GM19463 (cell line): Measurements from ENCODE around the gene SCN9A.
"Not testable (repeated sequence)": the region's sequence is repeated elsewhere in the genome, so short reads cannot be mapped to it uniquely, and the experiment has no call there.

Source experiments
- ATAC-seq: cut with Tn5 transposase; IDR thresholded peaks from one replicate; pipeline ENCODE4 v1.9.1; 2021; ENCODE audit warnings: mild to moderate bottlenecking, moderate library complexity; ENCODE audit not compliant: unreplicated experiment

The SCN9A gene

DNA sequence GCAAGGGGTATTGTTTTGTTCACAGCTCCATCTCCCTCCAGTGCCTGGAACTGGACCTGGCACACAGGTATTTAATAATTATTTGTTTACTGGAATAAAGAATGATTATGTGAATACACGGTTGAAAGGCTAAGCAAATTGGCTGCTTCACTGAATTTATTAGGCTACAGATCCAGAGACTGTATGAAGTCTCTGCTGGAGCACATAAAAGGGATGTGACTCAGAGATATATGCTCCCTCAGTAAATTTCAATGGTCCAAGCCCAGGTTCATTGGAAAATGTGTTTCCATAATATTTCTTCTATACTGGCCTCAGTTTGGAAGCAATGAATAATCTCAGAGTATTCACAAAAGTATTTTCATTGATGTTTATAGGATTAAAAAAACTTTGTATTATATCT lies 126.4 kb downstream of the SCN9A start:
- no peak for ATAC-seq

DNA sequence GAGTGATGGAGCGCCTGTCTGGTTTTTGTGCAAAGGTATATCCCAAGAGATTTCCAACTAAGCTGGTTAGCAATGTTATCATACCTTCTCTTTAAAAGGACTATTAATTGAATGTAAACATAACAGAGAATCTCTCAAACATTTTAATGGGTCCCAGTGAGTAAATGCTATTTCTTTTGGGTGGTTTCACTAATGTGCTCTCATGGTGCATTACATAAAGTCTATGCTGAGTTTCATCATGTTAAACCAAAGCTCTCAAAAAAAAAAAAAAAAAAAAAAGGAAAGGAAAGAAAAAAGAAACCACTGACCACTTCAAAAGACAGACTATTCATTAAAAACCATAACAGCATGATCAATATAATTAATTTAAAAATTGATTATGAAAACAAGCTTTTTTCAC lies 128.8 kb downstream of the SCN9A start:
- ATAC-seq, result no peak

DNA sequence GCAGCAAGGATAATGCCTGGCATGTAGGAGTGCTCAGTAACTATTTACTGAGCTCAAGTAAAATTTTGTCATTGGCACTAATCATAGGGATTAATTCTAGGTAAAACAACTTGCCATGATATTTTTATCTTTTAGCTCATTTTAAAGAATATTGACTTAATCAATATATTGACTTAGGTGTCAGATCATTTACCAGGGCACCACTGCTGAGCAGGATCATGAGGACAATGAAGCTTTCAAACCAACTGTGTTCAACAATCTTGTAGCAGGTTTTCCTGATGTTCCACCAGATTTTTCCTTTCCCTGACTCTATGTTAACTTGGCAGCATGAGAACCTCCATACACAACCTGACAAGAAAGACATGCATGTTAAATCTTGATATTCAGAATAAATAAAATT lies 133.4 kb downstream of the SCN9A start:
- no peak for ATAC-seq

DNA sequence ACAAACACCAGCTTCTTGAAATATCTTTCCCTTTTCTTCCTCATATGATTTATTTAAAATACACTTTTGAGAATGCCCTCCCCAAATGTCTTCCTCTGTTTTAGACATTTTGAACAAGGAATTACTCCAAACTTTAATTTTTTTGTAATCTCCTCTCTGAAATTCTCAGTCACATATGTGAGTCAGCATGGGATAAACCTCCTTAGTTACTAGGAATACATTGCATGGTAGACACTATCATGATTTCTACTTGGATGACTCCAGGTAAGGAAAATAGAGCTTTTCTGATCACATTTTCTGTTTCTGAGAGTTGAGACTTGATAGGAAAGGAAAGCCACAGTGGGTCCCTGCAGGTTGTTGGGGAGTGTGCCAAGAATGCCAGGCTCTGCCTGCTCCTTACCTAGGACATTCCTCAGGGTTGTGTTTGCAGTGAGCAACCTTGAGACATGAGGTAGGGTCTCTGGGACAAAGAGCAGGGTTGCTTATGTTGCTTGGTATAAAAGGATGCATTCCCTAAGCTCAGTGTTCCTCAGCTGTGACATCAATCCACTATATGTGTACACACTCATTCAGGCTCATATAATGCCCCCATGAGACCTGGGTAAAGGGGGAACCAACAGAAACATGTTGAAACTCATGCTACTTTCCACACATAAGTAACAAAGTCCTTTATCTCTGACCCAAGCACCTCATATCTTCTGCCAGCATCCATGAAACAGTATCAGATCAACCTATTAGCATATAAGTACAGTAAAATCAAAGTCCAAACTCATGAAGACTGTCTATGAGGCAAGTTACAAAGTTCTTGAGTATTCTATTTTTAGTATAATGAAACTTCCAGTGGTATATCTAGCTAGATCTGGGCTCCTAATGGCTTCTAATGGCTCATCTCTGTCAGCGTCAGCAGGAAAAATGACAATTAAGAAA lies 135.1 kb downstream of the SCN9A start:
- no peak for ATAC-seq

DNA sequence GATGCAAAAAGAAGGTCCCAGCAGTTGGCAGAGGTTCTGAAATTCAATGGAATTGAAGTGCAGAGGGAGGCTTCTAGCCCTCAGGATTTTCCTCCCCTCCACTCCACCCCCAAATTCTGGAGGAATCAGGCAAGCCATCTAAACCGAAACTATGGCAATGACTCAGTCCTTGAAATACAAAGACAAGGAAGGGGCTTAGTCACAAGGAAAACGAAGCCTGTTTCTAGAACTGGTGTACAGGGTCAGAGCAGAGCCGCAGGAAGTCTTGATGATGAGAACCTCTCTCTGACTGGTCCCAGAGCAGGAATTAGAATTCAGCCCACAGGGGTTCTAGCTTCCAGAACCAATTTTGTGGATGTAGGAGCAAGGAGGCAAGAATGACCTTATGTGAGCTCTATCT lies 136.2 kb downstream of the SCN9A start:
- ATAC-seq, result no peak

DNA sequence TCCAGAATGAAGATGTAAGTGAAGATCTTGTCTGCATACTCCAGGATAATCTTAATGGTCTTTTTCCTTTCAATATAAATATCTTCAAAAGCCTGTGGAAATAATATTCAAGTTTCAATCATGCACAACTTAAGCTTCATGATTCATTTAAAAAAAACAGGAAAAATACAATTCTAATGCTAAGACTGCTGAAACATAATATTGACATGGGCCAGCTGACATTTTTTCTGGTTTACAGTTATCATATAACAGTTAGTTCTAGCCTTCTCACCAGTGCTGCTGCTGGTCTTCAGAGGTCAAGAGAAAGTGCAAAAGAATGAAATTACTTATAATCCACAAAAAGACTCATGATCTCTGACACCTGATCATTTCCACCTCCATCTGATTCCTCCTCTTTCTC lies 137.6 kb downstream of the SCN9A start:
- no peak for ATAC-seq

DNA sequence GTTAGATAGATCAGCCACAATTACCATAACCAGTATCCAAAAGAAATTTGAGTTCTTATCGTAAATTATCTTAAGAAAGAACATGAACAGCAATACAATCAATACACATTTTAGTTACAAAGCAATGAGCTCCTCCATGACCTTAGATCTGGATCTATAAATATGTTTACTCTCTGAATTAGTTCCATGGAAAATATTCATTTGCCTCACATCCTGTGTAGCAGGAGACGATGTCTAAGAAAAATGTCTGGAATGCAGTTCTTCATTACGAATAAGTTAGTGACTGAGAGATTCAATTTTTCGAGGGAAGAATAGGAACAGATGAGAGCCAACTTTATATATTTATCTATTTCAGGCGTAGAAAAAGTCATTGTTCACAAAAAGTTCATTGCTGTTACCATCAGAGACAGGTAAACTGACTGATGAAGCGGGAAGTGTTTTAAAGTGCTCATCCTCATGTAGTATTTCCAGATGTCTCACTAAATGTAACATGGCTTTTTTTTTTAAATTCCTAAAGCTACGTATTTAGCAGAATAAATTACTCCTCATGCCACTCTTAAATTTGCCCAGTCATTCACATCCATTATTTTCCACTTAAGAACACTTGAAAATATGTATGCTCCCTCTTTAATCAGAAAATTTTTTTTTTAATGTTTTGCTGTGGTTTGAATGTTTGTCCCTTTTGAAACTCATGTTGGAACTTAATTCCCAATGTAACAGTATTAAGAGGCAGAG lies 141.5 kb downstream of the SCN9A start:
- no peak for ATAC-seq

DNA sequence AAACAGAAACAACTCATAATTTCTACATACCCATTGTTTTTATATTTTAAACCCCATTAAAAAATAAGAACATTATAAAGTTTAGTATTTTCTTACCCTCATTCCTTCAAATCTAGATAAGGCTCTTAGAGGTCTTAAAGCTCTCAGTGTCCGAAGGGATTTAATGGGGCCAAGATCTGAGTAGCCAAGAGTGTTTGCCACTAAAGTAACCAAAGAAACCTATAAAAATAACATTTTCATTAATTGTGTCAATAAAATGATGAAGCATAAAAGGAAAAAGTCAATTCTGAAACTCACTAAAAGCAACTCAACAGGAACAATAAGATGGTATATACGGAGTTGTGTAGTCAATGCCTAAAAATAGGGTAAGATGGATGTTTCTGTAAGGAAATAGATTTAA lies 142.5 kb downstream of the SCN9A start:
- no peak for ATAC-seq

DNA sequence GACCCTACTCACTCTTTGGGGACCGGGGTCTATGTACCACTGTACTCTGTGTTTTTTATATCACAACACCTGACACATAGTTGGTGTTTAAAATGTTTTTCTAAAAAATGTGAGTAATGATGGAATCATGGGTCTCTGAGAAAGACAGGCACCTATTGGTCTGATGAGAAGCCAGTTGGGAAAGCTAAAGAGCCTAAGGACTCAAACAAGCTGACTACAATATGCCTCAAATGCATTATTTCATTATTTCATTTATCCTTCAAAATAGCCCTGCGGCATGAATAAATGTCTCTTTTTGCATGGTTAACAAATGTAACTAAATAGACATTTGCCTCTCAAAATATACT lies 145.0 kb downstream of the SCN9A start:
- no peak for ATAC-seq

DNA sequence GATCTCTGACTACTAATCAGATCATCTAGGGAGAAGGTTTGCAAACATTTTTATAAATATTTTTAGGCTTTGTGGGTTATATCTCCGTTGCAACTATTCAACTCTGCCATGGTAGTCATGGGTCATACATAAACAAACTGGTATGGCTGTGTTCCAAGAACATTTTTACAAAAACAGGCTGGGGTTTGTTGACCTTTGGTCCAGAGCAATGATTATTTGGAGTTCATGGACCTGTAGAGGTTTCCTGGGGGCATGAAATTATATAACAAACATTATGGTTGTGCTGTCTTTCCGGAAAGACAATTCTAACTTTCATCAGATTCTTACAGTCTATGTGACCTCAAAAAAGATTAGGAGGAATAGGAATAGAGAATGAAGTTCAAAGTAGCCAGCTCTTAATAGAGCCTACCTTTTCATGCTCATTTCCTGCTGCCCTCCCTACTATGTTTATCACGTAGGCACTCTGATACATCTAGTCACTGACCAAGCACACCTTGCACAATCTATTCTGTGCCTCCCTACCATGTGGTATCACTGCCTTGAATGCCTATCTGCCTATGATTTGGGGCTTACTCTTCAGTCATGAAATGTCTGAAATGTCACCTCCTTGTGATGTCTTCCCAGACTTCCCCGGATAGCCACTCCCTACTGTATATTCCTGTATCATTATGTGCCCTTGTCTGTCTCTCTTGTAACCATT lies 145.6 kb downstream of the SCN9A start:
- no peak for ATAC-seq

DNA sequence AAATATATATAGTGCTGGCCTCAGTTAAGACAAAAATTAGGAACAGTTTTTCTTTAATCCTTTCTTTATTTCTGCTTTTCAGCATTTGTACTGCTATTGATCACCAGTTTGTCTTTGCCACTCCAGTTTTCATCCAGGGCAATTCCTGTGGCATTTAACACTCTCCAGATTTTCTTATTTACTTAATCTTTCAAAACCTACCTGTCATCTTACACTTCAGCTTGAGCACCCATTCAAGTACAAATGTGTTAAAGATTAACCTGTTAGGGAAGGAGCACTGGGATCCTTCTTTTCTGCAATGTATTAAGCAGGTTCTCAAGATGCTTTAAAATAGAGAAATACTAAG lies 146.1 kb downstream of the SCN9A start:
- ATAC-seq, result no peak

DNA sequence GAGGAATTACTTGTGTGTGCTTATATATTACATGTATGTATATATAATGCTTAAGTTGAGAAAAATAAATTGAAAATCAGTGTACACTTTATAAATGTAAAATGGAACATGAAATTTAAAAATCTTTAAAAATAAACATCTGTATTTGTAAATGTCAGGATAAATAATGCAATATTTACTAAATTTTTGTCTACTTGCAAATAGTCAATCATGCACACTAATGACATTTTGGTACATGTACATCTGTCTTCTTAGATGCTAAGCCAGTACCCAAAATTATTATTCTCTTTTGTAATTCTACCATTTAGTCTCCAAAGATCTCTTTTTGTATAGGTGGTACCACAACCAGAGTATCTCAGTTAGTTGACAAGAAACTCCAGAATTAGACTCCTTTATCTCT lies 151.5 kb downstream of the SCN9A start:
- no peak for ATAC-seq

DNA sequence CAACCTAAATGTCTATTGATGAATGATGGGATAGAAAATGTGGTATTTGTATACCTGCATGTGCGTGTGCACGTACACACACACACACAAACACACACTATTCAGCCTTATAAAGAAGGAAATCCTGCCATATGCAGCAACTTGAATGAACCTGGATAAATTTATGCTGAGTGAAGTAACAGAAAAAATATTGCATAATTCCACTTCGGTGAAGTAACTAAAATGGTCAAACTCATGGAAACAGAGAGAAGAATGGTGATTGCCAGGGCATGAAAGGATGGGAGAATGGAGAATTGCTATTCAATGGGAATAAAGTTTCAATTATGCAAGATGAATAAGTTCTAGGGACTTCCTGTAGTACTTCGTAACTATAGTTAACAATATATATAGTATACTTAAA lies 152.4 kb downstream of the SCN9A start:
- no peak for ATAC-seq

DNA sequence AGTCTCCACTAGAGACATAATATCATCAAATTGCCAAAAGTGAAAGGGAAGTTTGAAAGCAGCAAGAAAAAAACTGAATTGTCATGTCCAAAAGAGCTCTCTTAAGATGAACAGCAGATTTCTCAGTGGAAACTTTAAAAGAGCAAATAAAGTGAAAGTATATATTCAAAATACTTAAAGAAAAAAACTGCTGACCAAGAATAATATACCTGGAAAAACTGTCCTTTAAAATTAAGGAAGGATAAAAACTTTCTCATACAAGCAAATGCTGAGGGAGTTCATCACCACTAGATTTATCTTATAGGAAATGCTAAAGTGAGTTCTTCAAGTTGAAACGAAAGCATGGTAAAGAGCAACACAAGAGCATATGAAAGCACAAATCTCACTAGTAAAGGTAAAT lies 164.7 kb downstream of the SCN9A start:
- ATAC-seq, result no peak

DNA sequence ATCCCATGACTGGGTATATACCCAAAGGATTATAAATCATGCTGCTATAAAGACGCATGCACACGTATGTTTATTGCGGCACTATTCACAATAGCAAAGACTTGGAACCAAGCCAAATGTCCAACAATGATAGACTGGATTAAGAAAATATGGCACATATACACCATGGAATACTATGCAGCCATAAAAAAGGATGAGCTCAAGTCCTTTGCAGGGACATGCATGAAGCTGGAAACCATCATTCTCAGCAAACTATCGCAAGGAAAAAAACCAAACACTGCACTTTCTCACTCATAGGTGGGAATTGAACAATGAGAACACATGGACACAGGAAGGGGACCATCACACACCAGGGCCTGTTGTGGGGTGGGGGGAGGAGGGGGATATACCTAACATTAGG lies 165.8 kb downstream of the SCN9A start:
- not testable (repeated sequence) for ATAC-seq

DNA sequence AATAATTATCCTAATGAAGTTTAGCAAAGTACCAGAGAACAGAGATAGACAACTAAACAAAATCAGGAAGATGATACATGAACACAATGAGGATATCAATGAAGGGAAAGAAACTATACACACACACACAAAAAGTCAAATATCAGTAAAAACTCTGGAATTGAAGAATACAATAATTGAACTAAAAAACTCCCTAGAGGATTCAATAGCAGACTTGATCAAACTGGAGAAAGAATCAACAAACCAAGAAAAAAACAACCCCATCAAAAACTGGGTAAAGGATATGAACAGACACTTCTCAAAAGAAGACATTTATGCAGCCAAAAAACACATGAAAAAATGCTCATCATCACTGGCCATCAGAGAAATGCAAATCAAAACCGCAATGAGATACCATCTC lies 166.4 kb downstream of the SCN9A start:
- not testable (repeated sequence) for ATAC-seq

DNA sequence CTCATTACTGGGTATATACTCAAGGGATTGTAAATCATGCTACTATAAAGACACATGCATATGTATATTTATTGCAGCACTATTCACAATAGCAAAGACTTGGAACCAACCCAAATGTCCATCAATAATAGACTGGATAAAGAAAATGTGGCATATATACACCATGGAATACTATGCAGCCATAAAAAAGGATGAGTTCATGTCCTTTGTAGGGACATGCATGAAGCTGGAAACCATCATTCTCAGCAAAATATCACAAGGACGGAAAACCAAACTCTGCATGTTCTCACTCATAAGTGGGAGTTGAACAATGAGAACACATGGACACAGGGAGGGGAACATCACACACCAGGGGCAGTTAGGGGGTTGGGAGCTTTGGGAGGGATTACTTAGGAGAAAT lies 169.6 kb downstream of the SCN9A start:
- not testable (repeated sequence) for ATAC-seq

DNA sequence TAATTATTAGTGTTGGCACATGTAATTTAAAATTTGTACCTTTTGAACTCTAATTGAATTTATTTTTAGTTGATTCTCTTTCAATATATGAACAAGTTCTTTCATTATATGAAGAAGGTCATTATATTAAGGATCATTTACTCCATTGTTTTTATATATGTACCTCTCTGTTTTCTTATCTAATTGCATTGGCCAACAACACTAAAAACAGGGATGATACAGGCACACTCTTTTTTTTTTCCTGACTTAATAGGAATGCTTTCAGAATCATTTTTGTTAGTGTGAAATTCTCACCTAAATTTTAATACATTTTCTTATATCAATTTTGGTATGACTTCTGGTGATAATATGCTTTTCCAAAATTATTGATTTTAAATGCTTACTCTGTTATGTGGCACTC lies 173.0 kb downstream of the SCN9A start:
- ATAC-seq, result no peak

DNA sequence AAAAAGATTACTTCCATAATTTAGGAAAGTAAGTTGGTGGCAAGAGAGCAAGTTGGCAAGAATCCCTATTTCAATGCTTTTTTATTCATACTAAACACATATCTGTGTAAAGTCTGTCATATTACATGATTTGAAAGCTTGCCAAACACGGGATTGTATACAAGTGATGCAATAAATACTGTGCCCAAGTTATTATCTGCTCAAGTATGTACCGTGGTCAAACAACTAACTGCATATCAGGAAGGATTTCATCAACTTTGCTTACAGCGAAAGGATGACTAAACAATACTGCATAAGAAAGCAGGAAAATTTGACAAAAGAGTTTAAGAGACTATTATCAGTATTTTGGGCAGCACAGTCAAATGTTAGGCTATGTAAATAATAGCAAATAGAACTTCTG lies 178.3 kb downstream of the SCN9A start:
- ATAC-seq, result no peak

DNA sequence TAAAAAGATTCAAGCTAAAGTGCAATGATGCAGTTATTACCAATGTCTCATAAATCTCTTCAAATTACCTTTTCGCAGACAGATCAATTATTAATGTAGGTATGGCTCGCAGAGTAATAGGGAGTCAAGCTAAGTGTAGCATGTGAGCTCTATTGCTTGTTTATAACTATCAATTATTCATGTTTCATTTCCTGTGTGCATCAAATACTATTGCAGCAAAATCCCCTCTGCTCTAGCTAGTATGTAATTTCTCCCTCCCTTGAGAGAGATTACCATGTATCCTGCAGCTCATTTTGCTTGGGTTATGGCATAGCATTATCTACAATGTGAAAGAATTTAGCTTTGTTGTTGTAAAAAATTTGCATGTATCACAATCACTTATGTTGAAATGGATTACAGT lies 182.3 kb downstream of the SCN9A start:
- ATAC-seq, result no peak

DNA sequence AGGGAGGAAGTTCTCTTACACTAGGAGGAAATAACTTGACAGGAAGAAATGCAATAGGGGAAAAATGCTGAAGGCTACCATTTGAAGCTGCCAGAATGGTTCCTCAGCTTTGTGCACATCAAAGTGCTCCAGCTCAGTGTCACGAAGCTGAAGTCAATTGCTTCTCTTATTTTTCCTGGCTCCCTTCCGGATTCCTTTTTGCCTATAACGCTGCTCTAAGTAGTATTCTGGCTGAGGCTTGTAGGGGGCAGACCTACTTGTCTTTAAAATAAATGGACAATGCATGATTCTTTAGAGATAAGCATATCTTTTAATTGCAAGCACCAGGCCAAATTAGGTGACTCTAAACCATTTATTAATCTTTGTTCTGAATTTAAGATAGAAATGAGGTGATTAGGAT lies 187.7 kb downstream of the SCN9A start:
- ATAC-seq, result no peak

DNA sequence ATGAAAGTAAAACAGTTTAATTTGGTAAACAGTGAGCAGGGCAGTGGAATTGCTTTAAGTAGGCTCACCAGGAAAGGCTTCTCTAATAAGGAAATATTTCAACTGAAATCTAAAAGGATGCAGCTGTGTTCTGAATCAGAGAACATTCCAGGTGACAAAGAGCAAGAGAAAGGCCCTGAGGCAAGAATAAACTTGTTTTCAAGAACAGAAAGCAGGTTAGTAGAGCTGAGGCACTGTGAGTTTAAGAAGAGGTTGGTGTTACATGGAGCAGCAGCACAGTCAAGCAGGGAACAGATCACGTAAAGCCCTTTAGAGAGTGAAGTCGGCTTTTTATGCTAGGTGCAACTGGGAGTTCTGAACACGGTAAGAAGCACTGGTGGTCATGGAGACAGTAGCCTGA lies 191.0 kb downstream of the SCN9A start:
- no peak for ATAC-seq
